DND-41 (cell line): Measurements from ENCODE around the gene INHBC.

Experiments used
- ATAC-seq: fragments of 200-7000 bp; cut with Tn5 transposase; 3 replicates; pipeline ENCODE4 v1.9.1; 2021; ENCODE audit warnings: low read depth; ENCODE audit not compliant: insufficient read depth
- DNase-seq: peaks from one replicate; pipeline ENCODE4 v3.0.0-alpha.2; 2020
- H2AFZ ChIP-seq: 2 replicates; pipeline ENCODE4 v1.6.0; 2012; ENCODE audit warnings: low read depth, low read length
- H3K27ac ChIP-seq: 2 replicates; pipeline ENCODE4 v1.5.1; 2012; ENCODE audit warnings: low read length, inconsistent platforms
- H3K27me3 ChIP-seq: fragments of 200-600 bp; sonication (generic); 2 replicates; pipeline ENCODE4 v1.6.0; 2012; ENCODE audit warnings: low read length, mild to moderate bottlenecking, inconsistent platforms; ENCODE audit not compliant: insufficient read depth, poor library complexity
- H3K36me3 ChIP-seq: 2 replicates; pipeline ENCODE4 v1.5.1; 2012; ENCODE audit warnings: low read length, inconsistent platforms; ENCODE audit not compliant: insufficient read depth
- H3K4me1 ChIP-seq: 2 replicates; pipeline ENCODE4 v1.5.1; 2012; ENCODE audit warnings: mild to moderate bottlenecking, low read length; ENCODE audit not compliant: insufficient read depth
- H3K4me2 ChIP-seq: 2 replicates; pipeline ENCODE4 v1.6.0; 2012; ENCODE audit warnings: mild to moderate bottlenecking, moderate library complexity, low read length, inconsistent platforms; ENCODE audit not compliant: insufficient read depth
- H3K4me3 ChIP-seq, 2 experiments: fragments of 200-600 bp in 1 of 2; shearing (Covaris generic) in 1 of 2; 2 replicates each; pipeline ENCODE4 v1.5.1; 2012 to 2016; ENCODE audit warnings: inconsistent platforms in 2 of 2, low read length in 2 of 2, mild to moderate bottlenecking in 2 of 2, low read depth in 1 of 2, moderate library complexity in 1 of 2
- H3K79me2 ChIP-seq: 2 replicates; pipeline ENCODE4 v1.6.0; 2012; ENCODE audit warnings: low read length, inconsistent platforms; ENCODE audit not compliant: insufficient read depth
- H3K9ac ChIP-seq: 2 replicates; pipeline ENCODE4 v1.6.0; 2012; ENCODE audit warnings: low read depth, mild to moderate bottlenecking, inconsistent platforms, low read length, moderate library complexity
- H3K9me3 ChIP-seq: 2 replicates; pipeline ENCODE4 v1.5.1; 2012; ENCODE audit warnings: low read length, moderate library complexity, mild to moderate bottlenecking, inconsistent platforms; ENCODE audit not compliant: insufficient read depth, severe bottlenecking
- H4K20me1 ChIP-seq: 2 replicates; pipeline ENCODE4 v1.6.0; 2012; ENCODE audit warnings: low read length; ENCODE audit not compliant: insufficient read depth
- EZH2 ChIP-seq: IDR thresholded peaks from 3 replicates; pipeline ENCODE4 v1.6.1; 2012; ENCODE audit warnings: borderline replicate concordance, low read depth, mild to moderate bottlenecking, moderate library complexity, low read length, inconsistent platforms; ENCODE audit not compliant: severe bottlenecking
- TF ChIP-seq, protein P1 (sequence below): IDR thresholded peaks from 2 replicates; pipeline ENCODE4 v1.5.1; 2012; ENCODE audit warnings: borderline replicate concordance, low read length, moderate library complexity, mild to moderate bottlenecking; ENCODE audit not compliant: poor library complexity, severe bottlenecking; ENCODE audit errors: extremely low read depth

INHBC gene

DNA sequence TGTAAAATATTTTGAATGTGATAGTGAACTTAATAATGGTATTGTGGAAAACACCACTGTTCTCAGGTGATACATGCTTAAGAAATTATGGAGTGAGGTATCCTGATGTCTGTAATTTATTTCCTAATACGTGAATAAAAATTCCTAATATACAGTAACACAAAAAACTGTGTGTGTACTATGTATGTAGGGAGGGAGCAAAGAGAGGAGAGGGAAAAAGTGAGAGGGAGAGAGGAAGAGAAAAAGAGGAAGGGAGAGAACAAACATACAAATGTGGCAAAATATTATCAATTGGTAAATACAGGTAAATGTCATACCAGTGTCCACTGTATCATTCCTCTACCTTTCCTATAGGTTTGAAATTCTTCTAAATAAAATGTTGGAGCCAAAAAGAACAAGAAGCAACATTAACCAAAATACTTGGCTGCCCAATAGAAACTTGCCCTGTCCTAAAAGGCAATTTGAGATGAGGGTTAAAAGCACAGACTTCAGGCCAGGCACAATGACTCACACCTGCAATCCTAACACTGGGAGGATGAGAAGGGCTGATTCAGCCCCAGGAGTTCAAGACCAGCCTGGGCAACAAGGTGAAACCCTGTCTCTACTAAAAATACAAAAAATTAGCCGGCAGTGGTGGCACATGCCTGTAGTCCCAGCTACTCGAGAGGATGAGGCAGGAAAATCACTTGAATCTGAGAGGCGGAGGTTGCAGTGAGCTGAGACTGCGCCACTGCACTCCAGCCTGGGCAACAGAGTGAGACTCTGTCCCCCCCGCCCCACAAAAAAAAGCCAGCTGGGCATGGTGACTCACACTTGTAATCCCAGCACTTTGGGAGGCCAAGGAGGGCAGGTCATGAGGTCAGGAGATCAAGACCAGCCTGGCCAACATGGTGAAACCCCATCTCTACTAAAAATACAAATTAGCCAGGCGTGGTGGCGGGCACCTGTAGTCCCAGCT lies 18.3 kb upstream of the INHBC start:
- TF ChIP-seq, protein P1, sequence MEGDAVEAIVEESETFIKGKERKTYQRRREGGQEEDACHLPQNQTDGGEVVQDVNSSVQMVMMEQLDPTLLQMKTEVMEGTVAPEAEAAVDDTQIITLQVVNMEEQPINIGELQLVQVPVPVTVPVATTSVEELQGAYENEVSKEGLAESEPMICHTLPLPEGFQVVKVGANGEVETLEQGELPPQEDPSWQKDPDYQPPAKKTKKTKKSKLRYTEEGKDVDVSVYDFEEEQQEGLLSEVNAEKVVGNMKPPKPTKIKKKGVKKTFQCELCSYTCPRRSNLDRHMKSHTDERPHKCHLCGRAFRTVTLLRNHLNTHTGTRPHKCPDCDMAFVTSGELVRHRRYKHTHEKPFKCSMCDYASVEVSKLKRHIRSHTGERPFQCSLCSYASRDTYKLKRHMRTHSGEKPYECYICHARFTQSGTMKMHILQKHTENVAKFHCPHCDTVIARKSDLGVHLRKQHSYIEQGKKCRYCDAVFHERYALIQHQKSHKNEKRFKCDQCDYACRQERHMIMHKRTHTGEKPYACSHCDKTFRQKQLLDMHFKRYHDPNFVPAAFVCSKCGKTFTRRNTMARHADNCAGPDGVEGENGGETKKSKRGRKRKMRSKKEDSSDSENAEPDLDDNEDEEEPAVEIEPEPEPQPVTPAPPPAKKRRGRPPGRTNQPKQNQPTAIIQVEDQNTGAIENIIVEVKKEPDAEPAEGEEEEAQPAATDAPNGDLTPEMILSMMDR: no peak
- TF ChIP-seq EZH2: no peak
- no peak overlapping the region for H3K4me2 ChIP-seq
- peaks cover 8% of the 10 kb centered on the region; the same call in 1 of the 2 replicates for H4K20me1 ChIP-seq
- no peaks in the 10 kb centered on the region for H3K27me3 ChIP-seq
- H3K4me3 ChIP-seq: no peak overlapping the region
- DNase-seq (no peak), ATAC-seq (no peak; the same call in 2 of the 3 replicates)
- H3K27ac ChIP-seq: no peak overlapping the region
- H3K4me1 ChIP-seq: no peaks in the 10 kb centered on the region
- no peak overlapping the region for H3K9ac ChIP-seq
- no peak overlapping the region for H2AFZ ChIP-seq
- H3K79me2 ChIP-seq: peaks cover 68% of the 10 kb centered on the region
- H3K36me3 ChIP-seq: peaks cover 4% of the 10 kb centered on the region; the same call in 1 of the 2 replicates
- no peaks in the 10 kb centered on the region for H3K9me3 ChIP-seq

DNA sequence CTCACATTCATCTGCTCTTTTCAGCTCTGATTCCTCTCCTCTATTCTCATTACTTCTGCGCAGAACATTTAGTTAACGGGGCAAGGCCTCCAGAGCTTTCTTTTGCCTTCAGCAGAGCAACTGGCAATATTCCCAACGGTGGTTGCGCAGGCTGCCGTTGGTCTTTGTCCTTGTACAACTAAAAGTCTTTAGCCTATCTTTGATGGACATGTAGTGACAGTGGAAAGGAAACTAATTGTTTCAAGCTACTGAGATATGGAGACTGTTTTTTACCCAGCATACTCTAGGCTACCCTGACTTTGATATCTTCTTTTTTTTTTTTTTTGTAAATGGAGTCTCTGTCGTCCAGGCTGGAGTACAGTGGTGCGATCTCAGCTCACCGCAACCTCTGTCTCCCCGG lies 16.3 kb upstream of the INHBC start:
- Histone ChIP-seq H3K27ac (no peak overlapping the region), H3K36me3 (peaks cover 21% of the 10 kb centered on the region), H3K9ac (no peak overlapping the region), H3K27me3 (no peaks in the 10 kb centered on the region), H4K20me1 (peaks cover 8% of the 10 kb centered on the region; the same call in 1 of the 2 replicates), H3K9me3 (no peaks in the 10 kb centered on the region), H3K4me2 (no peak overlapping the region), H3K4me3 (no peak overlapping the region), H2AFZ (no peak overlapping the region), H3K79me2 (peaks cover 76% of the 10 kb centered on the region), H3K4me1 (no peaks in the 10 kb centered on the region)
- ATAC-seq (no peak), DNase-seq (no peak)
- TF ChIP-seq, protein P1: no peak
- no peak for TF ChIP-seq EZH2

DNA sequence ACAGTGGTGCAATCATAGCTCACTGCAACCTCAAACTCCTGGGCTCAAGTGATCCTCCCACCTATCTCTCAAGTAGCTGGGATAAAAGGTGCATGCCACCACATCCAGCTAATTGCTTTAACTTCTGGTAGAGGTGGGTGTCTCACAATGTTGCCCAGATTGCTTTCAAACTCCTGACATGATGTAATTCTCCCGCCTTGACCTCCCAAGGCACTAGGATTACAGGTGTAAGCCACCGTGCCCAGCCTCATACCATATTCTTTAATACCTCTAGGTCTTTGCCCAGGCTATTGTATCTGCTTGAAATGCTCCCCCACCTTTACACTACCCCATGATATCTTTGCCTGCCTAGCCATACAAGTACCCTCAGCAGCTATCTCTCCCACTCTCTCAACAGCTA lies 15.1 kb upstream of the INHBC start:
- TF ChIP-seq EZH2: no peak
- TF ChIP-seq, protein P1: no peak
- peaks cover 77% of the 10 kb centered on the region for H3K79me2 ChIP-seq
- no peak overlapping the region for H2AFZ ChIP-seq
- H3K4me1 ChIP-seq: no peaks in the 10 kb centered on the region
- no peaks in the 10 kb centered on the region for H3K9me3 ChIP-seq
- no peak overlapping the region for H3K9ac ChIP-seq
- no peak overlapping the region for H3K4me3 ChIP-seq
- DNase-seq: no peak
- H4K20me1 ChIP-seq: peaks cover 8% of the 10 kb centered on the region; the same call in 1 of the 2 replicates
- H3K27ac ChIP-seq: no peak overlapping the region
- no peak overlapping the region for H3K4me2 ChIP-seq
- ATAC-seq: no peak
- no peaks in the 10 kb centered on the region for H3K27me3 ChIP-seq
- peaks cover 23% of the 10 kb centered on the region for H3K36me3 ChIP-seq
